ENCODE results near the gene OR14A16.

The OR14A16 gene

GRCh38 chr1:247824023-247824422 is at the start of gene OR14A16:
Gene OR14A16 (minus strand): TSS chr1:247824119. CDS start chr1:247815729, 8,390 bp downstream.
- no peak for DNase-seq

GRCh38 chr1:247865416-247865815 is 41.5 kb upstream of the OR14A16 start:
- DNase-seq, result no peak

GRCh38 chr1:247864644-247865043 is 40.7 kb upstream of the OR14A16 start:
- DNase-seq, result no peak

GRCh38 chr1:247862756-247863155 is 38.8 kb upstream of the OR14A16 start:
- no peak for DNase-seq

GRCh38 chr1:247857985-247858619 is 34.2 kb upstream of the OR14A16 start:
- peak; percentile 36 for DNase-seq

GRCh38 chr1:247857069-247857984 is 33.4 kb upstream of the OR14A16 start, which contains the start of gene TRIM58:
Gene TRIM58 (plus strand): TSS chr1:247857187. CDS start chr1:247857247, 60 bp downstream.
- DNase-seq, result peak; percentile 97

GRCh38 chr1:247855911-247856310 is 32.0 kb upstream of the OR14A16 start:
- DNase-seq, result no peak

GRCh38 chr1:247854899-247855545 is 31.1 kb upstream of the OR14A16 start:
- DNase-seq, result peak; percentile 97

- no peak for DNase-seq
Measured at GRCh38 chr1:247849616-247850015, 25.7 kb upstream of the OR14A16 start.

- DNase-seq, result no peak
Measured at GRCh38 chr1:247848346-247848745, 24.4 kb upstream of the OR14A16 start.

- no peak for DNase-seq
Measured at GRCh38 chr1:247845693-247846017, 21.7 kb upstream of the OR14A16 start.

GRCh38 chr1:247845011-247845692 is 21.2 kb upstream of the OR14A16 start:
- no peak for DNase-seq

GRCh38 chr1:247843411-247843810 is 19.5 kb upstream of the OR14A16 start:
- no peak for DNase-seq

- DNase-seq, result no peak
Measured at GRCh38 chr1:247841796-247842195, 17.9 kb upstream of the OR14A16 start, which contains the start of gene OR11L1. Gene OR11L1 (minus strand): TSS chr1:247841896. CDS start chr1:247841896, 0 bp downstream.

GRCh38 chr1:247840818-247841217 is 16.9 kb upstream of the OR14A16 start:
- no peak for DNase-seq

- peak; percentile 20 for DNase-seq
Measured at GRCh38 chr1:247833601-247834000, 9.7 kb upstream of the OR14A16 start.

GRCh38 chr1:247829656-247830055 is 5.7 kb upstream of the OR14A16 start:
- DNase-seq, result no peak

GRCh38 chr1:247825362-247825761 is 1.4 kb upstream of the OR14A16 start:
- DNase-seq, result no peak

- no peak for DNase-seq
Measured at GRCh38 chr1:247822060-247822459, 1.9 kb downstream of the OR14A16 start.

GRCh38 chr1:247812637-247813036 is 11.3 kb downstream of the OR14A16 start:
- DNase-seq, result no peak

GRCh38 chr1:247797518-247797917 is 26.4 kb downstream of the OR14A16 start:
- no peak for DNase-seq

GRCh38 chr1:247769603-247770002 is 54.3 kb downstream of the OR14A16 start:
- no peak for DNase-seq
